HUES64 (cell line): Measurements from ENCODE around the gene NAA80.

ENCODE experiments used
- H3K27ac ChIP-seq: 2 replicates; pipeline ENCODE4 v1.7.0; 2013; ENCODE audit warnings: low read depth, low read length, inconsistent platforms
- H3K27me3 ChIP-seq: 2 replicates; pipeline ENCODE4 v1.6.1; 2013; ENCODE audit warnings: mild to moderate bottlenecking, low read length; ENCODE audit not compliant: insufficient read depth
- H3K36me3 ChIP-seq: 2 replicates; pipeline ENCODE4 v1.6.1; 2013; ENCODE audit warnings: mild to moderate bottlenecking, low read length; ENCODE audit not compliant: insufficient read depth
- H3K4me1 ChIP-seq: 2 replicates; pipeline ENCODE4 v1.6.1; 2013; ENCODE audit warnings: mild to moderate bottlenecking, low read length, moderate library complexity; ENCODE audit not compliant: insufficient read depth
- H3K4me3 ChIP-seq: 2 replicates; pipeline ENCODE4 v1.5.1; 2013; ENCODE audit warnings: mild to moderate bottlenecking, low read length, moderate library complexity
- H3K9ac ChIP-seq: 2 replicates; pipeline ENCODE4 v1.6.1; 2013; ENCODE audit warnings: mild to moderate bottlenecking, low read depth, low read length
- H3K9me3 ChIP-seq: 2 replicates; pipeline ENCODE4 v1.6.1; 2013; ENCODE audit warnings: low read depth, low read length; ENCODE audit not compliant: insufficient read depth
- WGBS: fragments of 150-250, 120-280 bp; methylation state at CpG from one replicate; pipeline ENCODE4 v1.1.7; 2013; ENCODE audit warnings: missing lambda C conversion rate; 5-methylcytosine and 5-hydroxymethylcytosine counted together

NAA80 gene

DNA sequence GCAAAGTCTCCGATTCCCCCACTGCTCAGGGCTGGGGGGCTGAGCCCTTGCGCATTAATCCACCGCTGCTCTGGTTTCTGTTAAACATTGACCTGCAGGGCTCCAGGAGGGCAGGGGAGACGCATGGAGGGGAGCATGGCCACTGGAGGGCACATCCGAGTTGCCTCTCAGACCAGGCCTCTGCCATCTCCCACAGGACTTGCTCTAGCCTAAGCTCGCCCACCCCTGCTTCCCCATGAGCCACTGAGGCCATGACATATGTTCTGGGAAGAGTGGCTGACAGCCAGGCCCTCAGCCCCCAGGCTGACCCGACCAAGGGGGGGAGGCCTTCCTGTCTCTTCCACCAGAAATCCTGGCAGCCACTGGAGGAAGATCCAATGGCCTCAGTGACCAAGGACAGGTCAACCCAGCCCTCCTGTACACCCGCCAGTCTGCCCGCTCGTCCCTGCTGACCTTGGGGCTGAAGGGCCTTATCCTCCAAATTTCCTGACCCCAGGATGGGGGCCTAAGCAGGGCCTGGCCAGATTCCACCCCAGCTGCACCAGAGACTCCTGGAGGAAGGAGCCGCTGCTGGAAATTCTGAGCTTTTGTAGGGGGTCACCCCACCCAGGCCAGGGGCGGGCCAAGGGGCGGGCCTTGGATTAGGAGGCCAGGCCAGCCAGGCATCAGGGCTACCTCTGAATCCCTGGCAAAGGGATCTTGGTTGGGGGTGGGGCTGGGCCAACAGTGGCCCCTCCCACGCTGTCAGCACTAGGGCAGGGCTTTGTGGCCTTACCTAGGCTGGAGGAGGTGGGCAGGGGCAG is 4.0 kb upstream of the NAA80 start, which contains the start of gene HYAL1:
TSS of gene HYAL1 (minus strand) at position 562 of the 803 bp plus-strand sequence. CDS start 618 bp downstream, outside the sequence.
- H3K4me3 ChIP-seq = peak within 1 kb of the TSS; percentile 19
- peaks cover 11% of the 10 kb centered on the region; the same call in 1 of the 2 replicates for H3K9me3 ChIP-seq
- H3K9ac ChIP-seq = no peak within 1 kb of the TSS
- H3K27me3 ChIP-seq = no peaks in the 10 kb centered on the region
- WGBS = 67% methylated on average over 14 of the region's 14 CpGs
- H3K4me1 ChIP-seq = peaks cover 12% of the 10 kb centered on the region; the same call in 1 of the 2 replicates
- H3K27ac ChIP-seq = peak within 1 kb of the TSS; percentile 73; the same call in 1 of the 2 replicates
- H3K36me3 ChIP-seq = no peaks in the 10 kb centered on the region

DNA sequence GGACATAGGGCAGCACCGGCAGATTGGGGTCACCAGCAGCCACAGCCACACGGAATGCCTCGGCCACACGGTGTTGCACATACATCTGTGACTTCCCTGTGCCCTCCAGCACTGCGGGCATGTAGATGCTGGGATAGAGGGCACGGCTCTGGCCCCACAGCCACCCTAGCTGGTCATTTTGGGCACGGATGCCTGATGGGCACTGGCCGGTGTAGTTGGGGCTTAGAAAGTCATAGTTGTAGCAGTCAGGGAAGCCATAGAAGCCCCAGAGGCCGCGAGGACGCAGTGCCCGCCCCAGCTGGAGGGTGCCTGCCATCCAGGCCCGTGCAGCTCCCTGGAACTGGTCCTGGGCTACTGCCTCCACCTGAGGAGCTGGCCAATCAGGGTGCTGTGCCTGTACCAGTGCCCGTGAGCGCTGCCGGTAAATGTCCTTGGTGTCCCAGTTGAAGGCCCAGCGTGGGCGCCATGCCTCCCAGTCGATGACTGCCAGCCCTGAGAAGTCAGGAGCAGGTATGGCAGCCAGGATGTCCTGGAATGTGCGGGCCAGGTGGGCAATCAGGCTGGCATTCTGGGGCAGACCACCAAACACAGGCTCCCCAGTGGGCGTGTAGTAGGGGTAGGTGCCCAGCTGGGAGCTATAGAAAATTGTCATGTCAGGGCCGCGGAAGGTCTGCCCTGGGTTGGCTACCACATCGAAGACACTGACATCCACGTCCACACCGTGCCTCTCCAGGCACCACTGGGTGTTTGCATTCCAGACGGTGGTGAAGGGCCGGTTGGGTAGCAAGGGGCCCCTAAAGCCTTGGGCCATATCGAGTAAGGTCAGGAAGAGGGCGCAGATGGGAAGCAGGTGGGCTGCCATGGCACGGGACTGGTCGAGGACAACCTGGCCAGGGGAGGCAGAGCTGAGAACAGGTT is 3.1 kb upstream of the NAA80 start:
- H3K9me3 ChIP-seq = 0 out of 2 replicates have a peak, but pooled peaks cover 6% of the 10 kb centered on the region
- WGBS = 94% methylated on average over 32 of the region's 32 CpGs
- no peak overlapping the region for H3K9ac ChIP-seq
- no peaks in the 10 kb centered on the region for H3K27me3 ChIP-seq
- H3K36me3 ChIP-seq = no peaks in the 10 kb centered on the region
- H3K4me1 ChIP-seq = peaks cover 12% of the 10 kb centered on the region; the same call in 1 of the 2 replicates
- no peak overlapping the region; the same call in 1 of the 2 replicates for H3K27ac ChIP-seq
- no peak overlapping the region for H3K4me3 ChIP-seq

DNA sequence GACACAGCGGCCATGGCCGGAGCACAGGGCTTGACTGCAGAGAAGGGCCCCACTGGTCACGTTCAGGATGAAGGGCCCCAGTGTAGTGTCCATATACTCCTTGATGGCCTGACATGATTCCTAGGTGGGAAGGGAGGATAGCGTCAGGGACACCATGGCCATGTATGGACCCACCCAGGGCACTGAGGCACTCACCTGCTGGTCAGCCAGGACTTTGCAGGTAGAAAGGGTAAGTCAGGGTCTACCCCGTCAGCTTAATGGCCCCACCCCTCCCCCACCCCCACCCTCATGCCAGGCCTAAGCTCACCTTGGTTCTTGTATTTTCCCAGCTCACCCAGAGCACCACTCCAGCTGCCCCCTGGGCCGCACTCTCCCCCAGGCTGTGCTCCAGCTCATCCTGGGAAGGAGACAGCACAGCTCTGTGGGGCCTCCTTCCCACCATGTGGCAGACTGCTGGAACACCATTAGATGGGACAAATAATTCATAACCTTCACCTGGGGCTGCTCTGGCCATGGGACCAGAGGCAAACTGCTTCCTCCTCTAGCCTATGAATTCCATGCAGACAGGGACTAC is 1.6 kb upstream of the NAA80 start:
- no peak overlapping the region for H3K9ac ChIP-seq
- WGBS = 86% methylated on average over 6 of the region's 6 CpGs
- H3K4me3 ChIP-seq = no peak overlapping the region

DNA sequence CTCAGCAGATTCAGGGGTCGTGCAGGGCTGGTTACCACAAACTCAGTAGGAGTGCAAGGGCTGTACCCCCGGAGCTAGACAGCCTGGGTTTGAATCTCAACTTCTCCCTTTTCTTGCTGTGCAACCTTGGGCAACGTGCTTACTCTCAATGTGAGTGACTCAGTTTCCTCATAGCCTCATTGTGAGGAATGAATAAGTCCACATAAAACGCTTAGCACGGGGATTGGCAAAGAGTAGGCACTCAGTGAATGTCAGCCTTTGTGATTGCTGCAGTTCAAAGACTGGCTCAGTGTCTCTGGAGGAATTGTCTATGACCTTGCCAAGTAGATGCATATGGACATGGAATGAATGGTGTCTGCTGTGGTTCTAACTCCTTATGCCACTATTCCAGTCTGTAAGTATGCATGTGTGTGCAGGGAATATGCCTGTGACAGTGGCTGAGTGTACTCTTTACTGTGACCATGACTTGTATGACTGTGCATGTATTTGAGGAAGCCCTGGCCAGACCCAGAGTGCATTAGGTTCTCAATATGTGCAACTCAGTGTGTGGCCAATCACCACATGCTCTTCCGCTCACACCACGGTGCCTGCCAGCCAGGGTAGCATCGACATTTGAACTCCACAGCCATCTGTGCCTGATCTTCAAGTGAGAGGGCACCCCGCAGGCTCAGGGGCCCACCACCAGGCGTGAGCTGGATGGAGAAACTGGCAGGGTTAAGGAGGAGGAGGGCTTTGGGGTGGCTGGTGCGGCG is 900 bp upstream of the NAA80 start:
- Histone ChIP-seq H3K9me3 (no peaks in the 10 kb centered on the region), H3K27ac (peak overlapping the region; percentile 15; the same call in 1 of the 2 replicates), H3K36me3 (no peaks in the 10 kb centered on the region), H3K4me3 (peak overlapping the region; percentile 50), H3K9ac (peak overlapping the region; percentile 34; the same call in 1 of the 2 replicates), H3K27me3 (no peaks in the 10 kb centered on the region), H3K4me1 (peaks cover 12% of the 10 kb centered on the region; the same call in 1 of the 2 replicates)
- WGBS = 75% methylated on average over 12 of the region's 12 CpGs

More for the DNA sequence above, 1.6 kb upstream of the NAA80 start:
- Histone ChIP-seq H3K4me1 (peaks cover 12% of the 10 kb centered on the region; the same call in 1 of the 2 replicates), H3K36me3 (no peaks in the 10 kb centered on the region), H3K9me3 (no peaks in the 10 kb centered on the region), H3K27me3 (no peaks in the 10 kb centered on the region), H3K27ac (no peak overlapping the region)

DNA sequence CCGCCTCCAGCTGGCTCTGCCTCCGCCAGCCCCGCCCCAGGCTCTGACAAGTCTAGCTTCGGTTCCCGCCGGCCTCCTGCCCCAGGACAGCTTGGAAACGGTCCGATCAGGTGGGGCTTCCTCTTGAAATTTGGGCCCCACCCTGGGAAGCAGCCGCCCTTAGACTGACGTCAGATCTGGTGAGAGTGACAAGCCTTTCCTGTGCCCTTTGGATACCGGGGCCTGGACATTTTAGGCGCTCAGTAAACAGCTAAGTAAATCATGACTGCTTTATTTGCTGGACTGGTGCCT is 378 bp upstream of the NAA80 start:
- 5% methylated on average over 12 of the region's 12 CpGs for WGBS
- H3K4me1 ChIP-seq = peaks cover 12% of the 10 kb centered on the region; the same call in 1 of the 2 replicates
- peak overlapping the region; percentile 15; the same call in 1 of the 2 replicates for H3K27ac ChIP-seq
- peak overlapping the region; percentile 34; the same call in 1 of the 2 replicates for H3K9ac ChIP-seq
- H3K4me3 ChIP-seq = peak overlapping the region; percentile 50
- H3K36me3 ChIP-seq = no peaks in the 10 kb centered on the region
- no peaks in the 10 kb centered on the region for H3K27me3 ChIP-seq
- H3K9me3 ChIP-seq = no peaks in the 10 kb centered on the region

DNA sequence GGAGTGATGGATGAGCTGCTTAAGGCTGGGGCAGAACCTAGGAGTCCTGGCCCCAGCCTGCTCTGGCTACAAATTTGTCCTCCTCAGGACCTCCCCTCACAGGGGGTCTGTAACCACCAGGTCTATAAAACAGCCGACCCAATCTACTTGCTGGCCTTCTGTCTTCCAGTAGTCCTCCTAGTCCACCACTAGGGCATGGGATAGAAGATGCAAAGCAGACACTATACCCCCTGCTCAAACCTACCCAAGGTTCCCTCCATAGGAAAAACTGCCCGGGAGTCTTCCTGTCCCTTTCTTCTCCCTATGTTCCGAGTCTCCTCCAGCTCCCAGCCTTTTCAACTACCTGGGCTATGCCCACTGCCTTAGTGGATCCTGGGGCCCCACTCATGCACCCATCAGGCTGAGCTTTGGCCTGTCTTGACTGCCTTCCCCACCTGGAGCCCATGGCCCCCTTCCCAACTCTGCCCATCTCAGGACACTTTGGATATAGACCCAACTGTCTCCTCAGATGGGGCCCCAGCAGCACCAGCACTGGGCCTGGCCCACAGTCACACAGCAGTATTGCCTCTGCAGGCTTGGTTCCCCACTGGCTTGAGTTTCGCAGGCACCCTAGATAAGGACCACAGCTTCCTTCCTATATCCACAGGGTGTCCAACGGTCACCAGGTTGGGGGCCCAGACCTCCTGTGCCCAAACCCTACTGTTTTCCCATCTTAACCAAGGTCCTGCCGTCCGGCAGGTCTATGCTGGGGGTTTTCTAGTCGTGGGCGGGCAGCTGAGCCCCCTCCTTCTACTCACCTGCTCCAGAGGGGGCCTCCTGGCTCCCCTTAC is 1.1 kb downstream of the NAA80 start:
- WGBS = 66% methylated on average over 9 of the region's 9 CpGs
- no peak overlapping the region for H3K9ac ChIP-seq
- H3K27ac ChIP-seq = no peak overlapping the region
- H3K4me1 ChIP-seq = peaks cover 6% of the 10 kb centered on the region; the same call in 1 of the 2 replicates
- H3K27me3 ChIP-seq = no peaks in the 10 kb centered on the region
- peak overlapping the region; percentile 91 for H3K4me3 ChIP-seq
- no peaks in the 10 kb centered on the region for H3K9me3 ChIP-seq
- no peaks in the 10 kb centered on the region for H3K36me3 ChIP-seq

DNA sequence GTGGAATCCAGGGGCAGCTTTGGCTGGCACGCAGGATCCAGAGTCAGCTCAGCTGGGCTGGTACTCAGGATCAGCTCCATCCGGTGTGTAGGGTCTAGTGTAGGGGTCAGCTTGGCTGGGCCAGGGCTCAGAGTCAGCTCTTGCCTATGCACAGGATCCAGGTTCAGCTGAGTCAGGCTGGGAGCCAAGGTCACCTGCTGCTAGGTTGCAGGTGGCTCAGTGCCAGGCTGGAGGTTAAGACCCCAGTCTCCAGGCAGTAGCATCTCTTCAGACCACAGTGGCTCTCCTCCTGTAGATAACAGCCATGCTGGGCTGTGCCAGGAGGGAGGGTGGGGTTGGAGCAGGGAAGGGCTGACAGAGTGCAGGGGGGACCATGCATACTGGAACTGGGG is 1.8 kb downstream of the NAA80 start:
- H3K36me3 ChIP-seq = no peaks in the 10 kb centered on the region
- peaks cover 5% of the 10 kb centered on the region; the same call in 1 of the 2 replicates for H3K4me1 ChIP-seq
- WGBS = 96% methylated on average over 2 of the region's 2 CpGs
- no peaks in the 10 kb centered on the region for H3K9me3 ChIP-seq
- no peaks in the 10 kb centered on the region for H3K27me3 ChIP-seq
- H3K27ac ChIP-seq = no peak overlapping the region
- H3K4me3 ChIP-seq = no peak overlapping the region
- H3K9ac ChIP-seq = no peak overlapping the region

DNA sequence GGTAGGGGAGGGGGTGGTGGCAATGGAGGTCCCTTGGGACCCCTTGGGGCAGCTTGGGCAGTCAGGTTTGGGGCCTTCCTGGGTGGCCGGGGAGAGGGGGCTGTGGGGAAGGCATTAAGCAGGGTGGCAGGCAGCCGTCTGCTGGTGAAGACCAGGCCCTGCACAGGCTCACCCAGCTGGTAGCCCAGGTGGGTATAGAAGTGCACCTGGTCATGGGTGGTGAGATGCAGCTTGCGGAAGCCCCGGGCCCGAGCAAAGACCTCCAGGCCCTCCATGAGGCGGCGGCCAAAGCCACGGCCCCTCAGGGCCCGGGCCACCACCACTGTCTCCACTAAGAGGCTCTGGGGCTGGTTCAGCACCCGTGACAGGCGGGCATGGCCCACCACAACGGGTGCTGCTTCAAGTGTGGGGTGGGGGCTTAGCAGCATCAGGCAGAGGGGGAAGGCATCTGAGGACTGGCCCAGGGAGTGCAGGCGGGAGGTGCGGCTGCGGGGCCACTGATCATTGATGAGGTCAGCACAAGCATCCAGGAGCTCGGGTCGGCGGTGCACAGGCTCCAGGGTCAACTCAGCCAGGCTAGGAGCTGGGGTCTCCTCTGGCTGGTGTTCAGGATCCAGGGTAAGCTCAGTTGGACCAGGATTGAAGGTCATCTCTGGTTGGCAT is 2.4 kb downstream of the NAA80 start:
- H3K36me3 ChIP-seq = no peaks in the 10 kb centered on the region
- 93% methylated on average over 18 of the region's 18 CpGs for WGBS
- no peak overlapping the region for H3K27ac ChIP-seq
- no peak overlapping the region for H3K4me3 ChIP-seq
- no peak overlapping the region for H3K9ac ChIP-seq
- no peaks in the 10 kb centered on the region for H3K9me3 ChIP-seq
- H3K27me3 ChIP-seq = no peaks in the 10 kb centered on the region
- H3K4me1 ChIP-seq = peaks cover 5% of the 10 kb centered on the region; the same call in 1 of the 2 replicates

DNA sequence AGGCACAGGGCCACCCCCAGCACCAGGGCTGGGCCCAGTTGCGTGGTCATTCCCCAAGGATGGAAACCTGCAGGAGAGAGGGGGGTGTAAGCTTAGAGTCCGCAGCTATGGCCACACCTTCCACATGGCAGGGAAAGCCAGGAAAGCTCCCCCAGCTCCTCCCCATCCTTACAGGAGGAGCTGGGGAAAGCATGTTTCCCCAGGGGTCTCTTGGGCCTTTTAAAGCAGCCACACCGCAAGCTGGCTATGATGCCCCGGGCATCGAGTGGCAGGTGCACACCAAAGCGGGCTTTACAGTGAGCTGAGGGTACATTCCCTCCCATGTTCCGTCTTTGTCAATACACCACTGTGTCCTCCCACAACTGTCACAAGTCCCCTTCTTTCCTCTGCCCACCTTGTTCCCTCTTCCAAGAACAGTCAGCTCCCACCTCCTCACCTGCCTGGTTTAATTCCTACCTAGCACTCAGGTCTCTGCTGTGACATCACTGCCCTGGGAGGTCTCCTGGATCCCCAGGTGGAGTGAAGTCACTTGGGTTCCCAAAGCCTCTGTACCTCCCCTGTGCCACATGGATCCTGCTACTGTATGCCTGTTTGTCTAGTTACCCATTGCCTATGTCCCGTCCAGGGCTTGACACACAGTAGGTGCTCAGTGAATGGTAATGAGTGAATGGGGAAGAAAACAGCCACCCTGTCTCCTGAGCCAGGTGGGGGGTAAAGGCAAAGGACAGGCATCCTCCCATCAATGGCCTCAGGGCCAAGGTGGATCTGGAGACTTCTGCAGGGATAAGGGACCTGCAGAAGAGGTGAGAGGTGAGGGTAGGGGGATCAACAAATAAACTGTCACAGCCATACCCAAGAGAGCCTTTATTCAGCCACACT is 3.4 kb downstream of the NAA80 start:
- WGBS = 92% methylated on average over 8 of the region's 8 CpGs
- Histone ChIP-seq H3K4me1 (peaks cover 5% of the 10 kb centered on the region; the same call in 1 of the 2 replicates), H3K4me3 (no peak overlapping the region), H3K27me3 (no peaks in the 10 kb centered on the region), H3K36me3 (no peaks in the 10 kb centered on the region), H3K9me3 (no peaks in the 10 kb centered on the region), H3K9ac (no peak overlapping the region), H3K27ac (no peak overlapping the region)
